Hepatocyte (in vitro differentiated cells): ENCODE measurements around the gene ROBO1.

Source experiments
- EZH2 ChIP-seq: fragments of 200-600 bp; sonication (generic); IDR thresholded peaks from 2 replicates; pipeline ENCODE4 v1.6.1; 2016; ENCODE audit warnings: antibody characterized with exemption, mild to moderate bottlenecking, borderline replicate concordance
- EZH2phosphoT487 ChIP-seq: fragments of 200-600 bp; sonication (generic); IDR thresholded peaks from one replicate; pipeline ENCODE4 v1.6.1; 2018; ENCODE audit warnings: antibody characterized with exemption, mild to moderate bottlenecking, low read depth, moderate library complexity; ENCODE audit not compliant: unreplicated experiment, severe bottlenecking

DNA sequence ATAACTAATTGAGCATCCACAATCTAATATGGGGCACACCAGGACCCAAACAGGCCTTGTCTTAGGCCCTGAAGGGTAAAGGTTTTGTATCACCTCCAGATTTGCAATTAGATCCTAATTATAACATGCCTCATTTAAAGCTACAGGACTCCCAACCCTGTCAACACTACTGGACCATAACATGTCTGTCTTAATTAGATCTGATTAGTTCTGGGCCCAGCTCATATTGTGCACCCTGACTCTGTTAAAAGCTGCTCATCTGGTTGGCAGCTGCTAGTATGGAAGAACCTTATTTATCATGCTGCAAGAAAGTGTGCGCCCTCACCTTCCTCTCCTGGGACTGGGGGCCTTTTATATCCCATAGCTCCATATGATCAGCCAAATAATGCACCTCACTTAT, 457.8 kb downstream of the ROBO1 start:
- TF ChIP-seq EZH2phosphoT487 (no peak), EZH2 (no peak)
